NCI-H2171 treated with DMSO at 0.1 percent for 48 hours (cell line): ENCODE data around the gene MRPS30.
A peak's percentile ranks its signal among the peaks of the same experiment; 100 is the strongest.
"Not testable (repeated sequence)": the region's sequence is repeated elsewhere in the genome, so short reads cannot be mapped to it uniquely, and the experiment has no call there.

Source experiments
- DNase-seq: peaks from one replicate; lab custom pipeline; 2025; lab: John Stamatoyannopoulos, UW

MRPS30 gene

GRCh38 chr5:44808435-44809214 is at the start of gene MRPS30:
TSS of gene MRPS30 (plus strand) at chr5:44808947. CDS start at chr5:44808963, 16 bp downstream.
- DNase-seq, result peak; percentile 100

DNA sequence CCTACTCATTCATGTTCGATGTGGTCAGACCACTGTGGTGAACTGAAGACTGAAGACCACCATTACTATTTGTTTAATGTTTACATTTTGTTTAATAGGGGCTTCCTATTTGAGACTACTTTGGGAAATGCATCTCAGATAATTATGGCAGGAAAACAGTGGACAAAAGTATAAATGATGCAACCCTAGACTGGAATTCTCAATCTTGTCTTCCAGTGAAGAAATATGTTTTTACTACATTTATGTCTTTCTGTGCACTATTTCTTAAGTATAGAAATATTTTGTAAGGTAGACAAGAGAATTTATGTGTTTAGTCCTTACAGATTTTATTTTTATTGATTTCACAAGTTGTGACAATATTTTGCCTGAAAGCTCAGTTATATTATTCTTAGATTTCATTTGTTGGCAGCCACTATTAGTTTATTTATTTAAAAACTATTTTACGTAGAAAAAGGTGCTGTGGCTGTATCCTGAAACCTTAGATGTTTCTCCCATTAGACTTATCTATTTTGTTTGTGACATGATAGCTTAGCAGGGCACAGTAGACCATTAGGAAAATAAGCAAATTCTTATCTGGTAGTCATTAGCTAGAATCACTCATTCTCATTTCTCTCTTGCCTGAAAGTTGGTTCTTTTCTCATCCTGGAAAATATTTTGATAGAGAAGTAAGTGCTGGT is 39.4 kb upstream of the MRPS30 start:
- no peak for DNase-seq

- DNase-seq, result no peak
Measured at GRCh38 chr5:44769877-44770209, 38.9 kb upstream of the MRPS30 start.

DNA sequence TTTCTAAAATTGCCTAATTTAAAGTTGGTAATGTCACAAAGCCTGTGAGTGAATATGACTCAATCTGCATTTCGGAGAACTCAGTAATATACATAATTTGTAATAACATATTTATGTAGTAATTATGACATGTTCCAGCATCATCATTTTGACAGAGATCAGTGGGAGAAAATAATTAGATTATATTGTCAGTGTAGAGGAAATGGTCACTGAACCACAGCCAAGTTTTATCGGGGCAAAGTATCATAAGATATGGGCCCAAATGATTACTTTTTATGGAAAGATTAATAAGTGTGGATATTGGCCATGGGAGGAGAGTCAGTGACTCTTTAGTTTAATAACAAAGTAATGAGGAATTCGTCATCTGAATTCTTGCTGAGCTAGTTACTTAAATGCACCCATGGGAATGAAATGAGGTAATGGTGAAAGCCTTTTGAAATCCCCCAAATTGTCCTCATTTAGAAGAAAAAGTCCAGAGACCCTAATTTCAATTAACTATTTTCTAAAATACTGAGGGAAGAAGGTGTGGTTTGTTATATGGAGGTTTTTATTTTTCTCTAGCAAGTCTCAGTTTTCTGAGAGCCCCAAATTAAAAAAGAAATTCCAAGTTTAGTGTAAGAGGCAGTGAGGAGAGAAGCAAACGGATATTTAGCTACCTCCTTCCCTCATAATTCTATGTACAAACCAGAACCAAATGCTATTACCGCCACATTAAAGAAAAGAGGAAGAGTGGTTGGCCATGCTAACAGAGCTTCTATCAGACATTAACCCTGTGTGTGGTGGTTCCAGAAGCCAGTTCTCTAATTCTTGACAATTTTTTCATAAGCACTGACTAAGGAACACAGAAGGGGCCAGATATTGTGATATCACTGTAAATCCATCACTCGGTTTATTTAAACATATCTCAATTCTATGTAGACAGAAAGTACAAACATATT is 37.7 kb upstream of the MRPS30 start:
- no peak for DNase-seq

GRCh38 chr5:44772397-44772796 is 36.4 kb upstream of the MRPS30 start:
- not testable (repeated sequence) for DNase-seq

DNA sequence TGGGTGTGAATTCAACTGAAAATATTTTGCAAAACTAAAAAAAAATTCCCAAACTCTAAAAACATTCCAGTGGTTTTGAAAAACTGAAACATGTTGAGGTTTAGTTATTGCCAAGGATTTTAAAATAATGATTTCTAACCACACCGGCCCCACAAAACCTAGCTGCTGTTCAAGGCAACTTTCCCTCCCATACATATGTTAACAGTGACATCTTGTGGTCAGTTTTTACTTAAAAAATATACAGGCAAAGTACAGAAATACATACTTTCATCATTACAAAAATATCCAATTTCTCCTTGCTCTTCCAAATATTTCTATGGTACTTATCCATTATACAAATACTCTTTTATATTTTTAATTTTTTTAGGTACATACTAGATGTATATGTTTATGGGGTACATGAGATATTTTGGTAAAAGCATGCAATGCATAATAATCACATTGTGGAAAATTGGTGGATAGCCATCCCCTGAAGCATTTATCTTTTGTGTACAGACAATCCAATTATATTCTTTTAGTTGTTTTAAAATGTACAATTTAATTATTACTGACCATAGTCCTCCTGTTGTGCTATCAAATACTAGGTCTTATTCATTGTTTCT is 34.4 kb upstream of the MRPS30 start:
- peak; percentile 64 for DNase-seq

DNA sequence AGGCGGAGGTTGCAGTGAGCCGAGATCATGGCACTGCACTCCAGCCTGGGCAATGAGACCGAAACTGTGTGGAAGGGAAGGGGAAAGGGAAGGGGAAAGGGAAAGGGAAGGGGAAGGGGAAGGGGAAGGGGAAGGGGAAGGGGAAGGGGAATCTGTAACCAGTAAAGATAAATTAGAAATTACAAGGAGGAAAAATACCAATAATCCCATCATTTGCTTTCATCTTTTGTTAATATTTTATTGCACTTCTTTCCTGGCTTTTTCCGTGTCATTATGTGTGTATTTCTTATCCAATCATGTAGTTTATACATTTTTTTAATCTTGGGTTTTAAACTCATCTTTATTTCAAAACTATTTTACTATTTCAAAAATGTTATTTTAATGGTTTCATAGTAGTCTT is 29.6 kb upstream of the MRPS30 start:
- no peak for DNase-seq

- no peak for DNase-seq
Measured at GRCh38 chr5:44783634-44784315, 25.0 kb upstream of the MRPS30 start.

GRCh38 chr5:44787731-44788130 is 21.0 kb upstream of the MRPS30 start:
- DNase-seq, result no peak

DNA sequence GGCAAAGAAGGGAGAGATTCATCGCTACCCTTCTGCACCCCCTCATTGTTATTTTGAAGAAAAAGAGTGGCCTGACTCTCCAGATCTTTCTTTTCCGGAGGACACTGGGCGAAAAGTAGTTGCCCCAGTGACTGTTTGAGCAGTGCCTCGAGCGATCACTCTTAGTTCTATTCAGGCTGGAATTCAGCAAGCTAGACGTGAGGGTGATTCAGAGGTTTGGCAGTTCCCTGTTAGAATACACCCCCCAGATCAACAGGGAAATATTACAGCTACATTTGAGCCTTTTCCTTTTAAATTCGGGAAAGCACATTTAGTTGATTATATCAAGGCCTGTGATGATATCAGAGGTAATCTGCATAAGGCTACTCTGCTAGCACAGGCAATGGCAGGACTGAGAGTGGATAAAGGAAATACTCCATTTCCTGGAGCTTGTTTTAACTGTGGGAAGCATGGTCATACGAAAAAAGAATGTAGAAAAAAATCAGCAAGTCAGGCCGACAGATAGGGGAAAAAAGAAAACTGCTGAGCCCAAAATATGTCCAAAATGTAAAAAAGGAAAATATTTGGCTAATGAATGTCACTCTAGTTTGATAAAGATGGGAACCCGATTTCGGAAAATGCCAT is 19.3 kb upstream of the MRPS30 start:
- not testable (repeated sequence) for DNase-seq

DNA sequence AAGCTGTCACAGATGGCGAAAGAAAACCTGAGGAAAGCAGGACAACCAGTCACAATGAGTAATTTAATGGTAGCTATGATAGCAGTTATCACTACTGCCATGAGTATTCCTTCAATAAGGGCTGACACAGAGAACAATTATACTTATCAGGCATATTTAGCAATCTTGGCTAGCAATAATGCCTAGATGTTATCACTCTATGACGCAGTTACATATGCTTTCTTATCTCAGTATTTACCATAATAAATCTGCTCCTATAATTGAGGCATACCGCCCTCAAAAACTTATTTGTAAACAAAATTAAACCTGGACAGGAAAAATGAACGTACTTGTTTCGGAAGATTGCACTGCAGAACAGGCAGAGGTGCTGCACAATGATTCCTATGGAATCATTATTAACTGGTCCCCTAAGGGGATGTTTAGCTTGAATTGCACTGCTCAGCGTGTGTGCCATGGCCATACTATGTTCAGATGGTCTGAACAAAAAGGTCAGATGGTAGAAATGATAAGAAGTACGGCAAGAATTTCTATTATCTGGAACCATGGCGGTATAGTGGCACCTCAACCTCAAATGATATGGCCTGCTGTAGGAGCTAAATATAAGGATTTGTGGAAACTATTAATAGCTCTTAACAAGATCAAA is 16.6 kb upstream of the MRPS30 start:
- DNase-seq, result not testable (repeated sequence)

GRCh38 chr5:44794371-44794770 is 14.4 kb upstream of the MRPS30 start:
- no peak for DNase-seq

DNA sequence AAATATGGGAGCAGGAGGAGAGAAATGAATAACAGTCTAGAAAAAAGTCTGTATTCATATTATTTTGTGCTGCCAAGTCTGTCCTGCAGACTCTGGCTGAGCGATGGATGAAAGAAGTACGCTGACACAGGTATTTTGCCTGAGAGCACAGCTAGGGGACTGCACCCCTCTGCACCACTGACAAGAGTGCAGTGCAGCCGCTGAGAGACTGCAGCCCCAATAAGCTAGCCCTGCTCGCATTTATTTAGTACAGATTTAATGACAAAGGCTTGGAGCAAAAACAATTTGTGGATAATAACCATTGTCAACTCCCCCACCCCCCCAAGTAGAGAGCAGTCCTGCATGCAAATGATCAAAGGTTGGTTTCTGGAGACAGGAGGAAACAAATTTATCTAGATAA is 13.3 kb upstream of the MRPS30 start:
- peak; percentile 5 for DNase-seq

DNA sequence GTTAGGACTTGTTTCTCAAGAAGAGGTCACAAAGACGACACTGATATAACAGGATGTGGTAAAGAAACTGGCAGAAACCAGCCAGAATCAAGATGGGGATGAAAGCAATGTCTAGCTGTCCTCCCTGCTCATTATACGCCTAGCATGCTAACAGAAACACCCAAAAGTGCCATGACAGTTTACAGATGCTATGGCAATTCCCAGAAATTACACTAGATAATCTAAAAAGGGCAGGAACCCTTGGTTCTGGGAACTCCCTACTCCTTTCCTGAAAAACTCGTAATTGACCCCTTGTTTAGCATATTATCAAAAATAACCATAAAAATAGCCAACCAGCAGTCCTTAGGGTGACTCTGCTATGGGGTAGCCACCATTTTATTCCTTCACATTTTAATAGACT is 10.9 kb upstream of the MRPS30 start:
- no peak for DNase-seq

- DNase-seq, result no peak
Measured at GRCh38 chr5:44801992-44802391, 6.8 kb upstream of the MRPS30 start.

- DNase-seq, result no peak
Measured at GRCh38 chr5:44806608-44807007, 2.1 kb upstream of the MRPS30 start.

GRCh38 chr5:44807269-44807668 is 1.5 kb upstream of the MRPS30 start:
- no peak for DNase-seq

- DNase-seq, result peak; percentile 66
Measured at GRCh38 chr5:44809215-44809955, 638 bp downstream of the MRPS30 start.

DNA sequence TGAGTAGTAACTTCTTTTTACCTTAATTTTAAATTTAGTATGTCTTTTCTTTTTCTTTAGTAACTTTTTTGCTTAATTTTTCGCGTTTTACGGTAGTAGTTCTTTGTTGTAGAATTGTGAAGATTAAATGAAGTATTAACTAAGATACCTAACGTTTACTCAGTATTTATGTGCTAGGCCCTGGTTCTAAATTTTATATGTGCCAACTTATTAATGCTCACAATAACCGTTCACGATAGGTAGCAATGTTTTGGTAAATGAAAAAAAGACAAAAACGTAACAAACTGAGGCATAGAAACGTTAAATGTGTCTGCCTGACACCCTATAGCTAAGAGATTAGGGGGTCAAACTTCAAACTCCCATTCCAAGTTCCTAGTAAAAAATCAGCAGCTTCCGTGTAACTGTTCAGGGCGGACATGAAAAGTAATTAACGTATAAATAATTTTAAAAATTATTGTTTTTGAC is 1.2 kb downstream of the MRPS30 start:
- no peak for DNase-seq

DNA sequence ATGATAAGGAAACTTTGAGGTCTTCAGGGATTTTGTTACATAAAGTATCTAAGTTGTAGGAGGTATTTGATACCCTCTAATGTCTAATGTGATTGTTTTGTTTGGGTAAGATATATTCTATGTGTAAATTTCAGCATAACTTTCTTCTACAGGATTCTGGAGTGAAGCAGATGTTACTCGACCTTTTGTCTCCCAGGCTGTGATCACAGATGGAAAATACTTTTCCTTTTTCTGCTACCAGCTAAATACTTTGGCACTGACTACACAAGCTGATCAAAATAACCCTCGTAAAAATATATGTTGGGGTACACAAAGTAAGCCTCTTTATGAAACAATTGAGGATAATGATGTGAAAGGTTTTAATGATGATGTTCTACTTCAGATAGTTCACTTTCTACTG is 6.0 kb downstream of the MRPS30 start:
- DNase-seq, result no peak
